ENCODE measurements around the gene ATP5MC2.

DNA sequence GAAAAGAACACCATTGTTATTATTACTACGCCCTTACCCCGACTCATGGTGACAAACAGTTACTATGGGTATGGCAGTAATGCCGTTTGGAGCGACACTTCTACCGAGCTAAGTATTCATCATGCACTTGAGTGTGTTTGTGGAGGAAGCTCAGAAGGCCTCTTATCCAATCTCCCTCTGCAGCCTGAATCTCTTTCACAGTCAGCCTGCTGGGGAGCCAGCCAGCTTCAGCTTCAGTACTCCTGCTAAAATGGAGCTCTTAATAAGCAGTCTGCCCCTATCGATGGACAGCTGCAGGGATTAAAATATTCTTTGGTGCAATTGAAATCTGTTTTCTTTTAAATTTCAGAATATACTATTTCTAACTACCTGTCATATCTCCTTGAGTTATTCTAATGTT is 24.7 kb upstream of the ATP5MC2 start:
- TF ChIP-seq CTCF (IDR thresholded peaks at IDR 0.05; ENCODE audit: insufficient read depth, low read length, poor library complexity, severe bottlenecking) (no peak), EZH2phosphoT487 (conservative IDR thresholded peaks at IDR 0.05; ENCODE audit: low read length) (no peak)

Measured in SU-DHL-6 (cell line).